Uterus (tissue), 2 donors: ENCODE measurements around the gene MYH16.

Experiments
- CTCF ChIP-seq, 4 experiments: fragments of 200-600 bp in 2 of 4; fragments of 450-650 bp in 2 of 4; sonication (generic) in 2 of 4; IDR thresholded peaks; one replicate each; pipeline ENCODE4 v1.5.1; 2016 to 2019; ENCODE audit warnings: antibody characterized with exemption in 4 of 4, mild to moderate bottlenecking in 2 of 4, moderate library complexity in 1 of 4
- POLR2A ChIP-seq, 2 donors: fragments of 450-650 bp; IDR thresholded peaks; one replicate each; pipeline ENCODE4 v1.6.1; 2016; ENCODE audit warnings: antibody characterized with exemption in 2 of 2, mild to moderate bottlenecking in 1 of 2, moderate library complexity in 1 of 2

- TF ChIP-seq CTCF (IDR thresholded peaks at IDR 0.05) = no peak
- no peak for TF ChIP-seq POLR2A (IDR thresholded peaks at IDR 0.05)
Observed at GRCh38 chr7:99257065-99257464, 15.6 kb upstream of the MYH16 start.
